H1 (cell line): ENCODE results near the gene BNC1.

Experiments
- CHD1 ChIP-seq: IDR thresholded peaks from 2 replicates; pipeline ENCODE4 v1.6.1; 2012; ENCODE audit warnings: low read depth, low read length, improper control_type of control experiment
- EZH2 ChIP-seq: fragments of 200-600 bp; sonication (generic); IDR thresholded peaks from 2 replicates; pipeline ENCODE4 v1.7.1; 2012; ENCODE audit warnings: low read depth, mild to moderate bottlenecking, moderate library complexity, low read length, inconsistent platforms; ENCODE audit not compliant: severe bottlenecking
- HDAC2 ChIP-seq, 2 experiments: fragments of 300-600 bp in 1 of 2; sonication (generic) in 1 of 2; IDR thresholded peaks; 2 replicates each; pipeline ENCODE4 v1.6.1; 2011 to 2012; ENCODE audit warnings: low read depth in 2 of 2, low read length in 2 of 2, mild to moderate bottlenecking in 2 of 2, moderate library complexity in 2 of 2, borderline replicate concordance in 1 of 2, inconsistent platforms in 1 of 2
- KDM5A ChIP-seq: fragments of 200-600 bp; IDR thresholded peaks from 2 replicates; pipeline ENCODE4 v1.7.1; 2012; ENCODE audit warnings: mild to moderate bottlenecking, low read length, inconsistent platforms, mixed read lengths
- POLR2A ChIP-seq, 2 experiments: IDR thresholded peaks; 1 replicate in 1 of 2; 2 replicates in 1 of 2; pipeline ENCODE4 v1.6.1; 2011; ENCODE audit warnings: low read depth in 2 of 2, low read length in 2 of 2, mild to moderate bottlenecking in 2 of 2; ENCODE audit errors: control extremely low read depth in 1 of 2
- SIX5 ChIP-seq: IDR thresholded peaks from 2 replicates; pipeline ENCODE4 v1.6.1; 2011; ENCODE audit warnings: mild to moderate bottlenecking, low read depth, low read length
- TF ChIP-seq, protein P1 (sequence below), 3 experiments: IDR thresholded peaks; 1 replicate in 2 of 3; 2 replicates in 1 of 3; pipeline versions ENCODE4 v1.5.1 to v1.6.1; 2011; ENCODE audit warnings: low read length in 3 of 3, mild to moderate bottlenecking in 3 of 3, inconsistent platforms in 2 of 3, low read depth in 1 of 3, moderate library complexity in 1 of 3; ENCODE audit not compliant: insufficient read depth in 1 of 3; ENCODE audit errors: control extremely low read depth in 1 of 3
- TF ChIP-seq, protein P2 (sequence below): IDR thresholded peaks from 2 replicates; pipeline ENCODE4 v1.6.1; 2012; ENCODE audit warnings: low read length, inconsistent platforms
- TF ChIP-seq, protein P3 (sequence below): IDR thresholded peaks from 2 replicates; pipeline ENCODE4 v1.6.1; 2012; ENCODE audit warnings: inconsistent platforms

GRCh38 chr15:83288381-83288801 lies 3.9 kb upstream of the BNC1 start:
- TF ChIP-seq, protein P1, sequence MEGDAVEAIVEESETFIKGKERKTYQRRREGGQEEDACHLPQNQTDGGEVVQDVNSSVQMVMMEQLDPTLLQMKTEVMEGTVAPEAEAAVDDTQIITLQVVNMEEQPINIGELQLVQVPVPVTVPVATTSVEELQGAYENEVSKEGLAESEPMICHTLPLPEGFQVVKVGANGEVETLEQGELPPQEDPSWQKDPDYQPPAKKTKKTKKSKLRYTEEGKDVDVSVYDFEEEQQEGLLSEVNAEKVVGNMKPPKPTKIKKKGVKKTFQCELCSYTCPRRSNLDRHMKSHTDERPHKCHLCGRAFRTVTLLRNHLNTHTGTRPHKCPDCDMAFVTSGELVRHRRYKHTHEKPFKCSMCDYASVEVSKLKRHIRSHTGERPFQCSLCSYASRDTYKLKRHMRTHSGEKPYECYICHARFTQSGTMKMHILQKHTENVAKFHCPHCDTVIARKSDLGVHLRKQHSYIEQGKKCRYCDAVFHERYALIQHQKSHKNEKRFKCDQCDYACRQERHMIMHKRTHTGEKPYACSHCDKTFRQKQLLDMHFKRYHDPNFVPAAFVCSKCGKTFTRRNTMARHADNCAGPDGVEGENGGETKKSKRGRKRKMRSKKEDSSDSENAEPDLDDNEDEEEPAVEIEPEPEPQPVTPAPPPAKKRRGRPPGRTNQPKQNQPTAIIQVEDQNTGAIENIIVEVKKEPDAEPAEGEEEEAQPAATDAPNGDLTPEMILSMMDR (IDR thresholded peaks at IDR 0.05; ENCODE audit: control extremely low read depth in 1 of 3, insufficient read depth in 1 of 3, low read depth in 1 of 3, low read length in 3 of 3): no peak
- TF ChIP-seq, protein P2, sequence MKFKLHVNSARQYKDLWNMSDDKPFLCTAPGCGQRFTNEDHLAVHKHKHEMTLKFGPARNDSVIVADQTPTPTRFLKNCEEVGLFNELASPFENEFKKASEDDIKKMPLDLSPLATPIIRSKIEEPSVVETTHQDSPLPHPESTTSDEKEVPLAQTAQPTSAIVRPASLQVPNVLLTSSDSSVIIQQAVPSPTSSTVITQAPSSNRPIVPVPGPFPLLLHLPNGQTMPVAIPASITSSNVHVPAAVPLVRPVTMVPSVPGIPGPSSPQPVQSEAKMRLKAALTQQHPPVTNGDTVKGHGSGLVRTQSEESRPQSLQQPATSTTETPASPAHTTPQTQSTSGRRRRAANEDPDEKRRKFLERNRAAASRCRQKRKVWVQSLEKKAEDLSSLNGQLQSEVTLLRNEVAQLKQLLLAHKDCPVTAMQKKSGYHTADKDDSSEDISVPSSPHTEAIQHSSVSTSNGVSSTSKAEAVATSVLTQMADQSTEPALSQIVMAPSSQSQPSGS: no peak
- TF ChIP-seq EZH2: no peak
- no peak for TF ChIP-seq POLR2A (IDR thresholded peaks at IDR 0.05; ENCODE audit: control extremely low read depth in 1 of 2, low read depth in 2 of 2, low read length in 2 of 2)
- no peak for TF ChIP-seq SIX5
- TF ChIP-seq CHD1: no peak
- TF ChIP-seq KDM5A: no peak
- TF ChIP-seq, protein P3, sequence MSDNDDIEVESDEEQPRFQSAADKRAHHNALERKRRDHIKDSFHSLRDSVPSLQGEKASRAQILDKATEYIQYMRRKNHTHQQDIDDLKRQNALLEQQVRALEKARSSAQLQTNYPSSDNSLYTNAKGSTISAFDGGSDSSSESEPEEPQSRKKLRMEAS: no peak
- no peak for TF ChIP-seq HDAC2 (IDR thresholded peaks at IDR 0.05; ENCODE audit: borderline replicate concordance in 1 of 2, low read depth in 2 of 2, low read length in 2 of 2)
